C4-2B (cell line): ENCODE results near the gene MAGEE2.

Experiments used
- CTCF ChIP-seq: fragments of 450-650 bp; conservative IDR thresholded peaks from 2 replicates; pipeline ENCODE4 v1.5.1; 2017; ENCODE audit warnings: mild to moderate bottlenecking
- ZFX ChIP-seq: fragments of 450-650 bp; IDR thresholded peaks from 2 replicates; pipeline ENCODE4 v1.6.1; 2017

GRCh38 chrX:75786290-75786689 is 1.2 kb upstream of the MAGEE2 start:
- TF ChIP-seq CTCF (no peak), ZFX (no peak)
